Sigmoid colon (tissue), 7 donors: ENCODE measurements around the gene FRAS1. TPM values are rescaled to one million over a fixed set of nuclear protein-coding genes. Genes with fewer than 3 reads are reported as not detected.

Source experiments
- DNase-seq: peaks from one replicate; pipeline ENCODE4 v3.0.0-alpha.2; 2019
- H3K27ac ChIP-seq, 4 donors: fragments of 200-600 bp; sonication (generic); one replicate each; pipeline ENCODE4 v1.5.1; 2016 to 2019; ENCODE audit warnings: mild to moderate bottlenecking in 1 of 4
- H3K27me3 ChIP-seq, 3 donors: fragments of 200-600 bp; sonication (generic); one replicate each; pipeline ENCODE4 v1.5.1; 2019; ENCODE audit warnings: mild to moderate bottlenecking in 1 of 3
- H3K36me3 ChIP-seq, 4 donors: fragments of 200-600 bp; sonication (generic); one replicate each; pipeline ENCODE4 v1.5.1; 2016 to 2019
- H3K4me1 ChIP-seq, 4 donors: fragments of 200-600 bp; sonication (generic); one replicate each; pipeline ENCODE4 v1.5.1; 2017 to 2019
- H3K4me3 ChIP-seq, 4 donors: fragments of 200-600 bp; sonication (generic); one replicate each; pipeline ENCODE4 v1.5.1; 2017 to 2019; ENCODE audit warnings: mild to moderate bottlenecking in 2 of 4, moderate library complexity in 1 of 4
- H3K9me3 ChIP-seq, 4 donors: fragments of 200-600 bp in 3 of 4; sonication (generic) in 3 of 4; one replicate each; pipeline versions ENCODE4 v1.5.1 to v1.6.1; 2013 to 2019
- CTCF ChIP-seq, 4 experiments: fragments of 450-650 bp in 3 of 4; fragments of 200-600 bp in 1 of 4; IDR thresholded peaks; one replicate each; pipeline ENCODE4 v1.5.1; 2016 to 2019; ENCODE audit warnings: antibody characterized with exemption in 4 of 4, mild to moderate bottlenecking in 3 of 4, moderate library complexity in 2 of 4
- EP300 ChIP-seq, 4 donors: sonication (generic); formaldehyde crosslinking; IDR thresholded peaks; one replicate each; pipeline ENCODE4 v1.6.1; 2017; ENCODE audit warnings: antibody characterized with exemption in 4 of 4
- POLR2A ChIP-seq, 2 donors: fragments of 450-650 bp; IDR thresholded peaks; one replicate each; pipeline ENCODE4 v1.6.1; 2016; ENCODE audit warnings: antibody characterized with exemption in 2 of 2, mild to moderate bottlenecking in 2 of 2, moderate library complexity in 2 of 2
- POLR2AphosphoS5 ChIP-seq, 4 donors: sonication (generic); formaldehyde crosslinking; IDR thresholded peaks; one replicate each; pipeline ENCODE4 v1.6.1; 2017; ENCODE audit warnings: antibody characterized with exemption in 4 of 4
- WGBS, 2 donors: extraction: QIAGEN DNeasy Blood & Tissue Kit; methylation state at CpG; one replicate each; pipeline ENCODE4 v1.1.7; 2013; 5-methylcytosine and 5-hydroxymethylcytosine counted together
- intact Hi-C: fragments of 100-400 bp; cut with DNase I; formaldehyde crosslinking; loops from one replicate; pipeline ENCODE4 v1.15.1; 2023
- polyA plus RNA-seq, 3 donors: library from polyadenylated mRNA; stranded (reverse); fragments of 200-250 nt; gene quantifications; one replicate each; pipeline ENCODE4 v1.2.3, GENCODE V29; 2013
- total RNA-seq, 4 donors: library from RNA; depleted of rRNA; stranded (reverse); fragments of >200 nt; gene quantifications; one replicate each; pipeline ENCODE4 v1.1.0, GENCODE V29; 2016
- donor health status: healthy with polysubstance abuse.
- donor health status: Bipolar disorder and iron deficiency.
- donor health status: healthy.

FRAS1 gene
- total and polyA plus RNA-seq, 7 donors = under 0.01 to 22.4 (median 7.4) TPM; not detected in 1

GRCh38 chr4:78150543-78150864, 93.4 kb downstream of the FRAS1 start:
- WGBS, 2 donors = 14 to 55% methylated on average over 4 of the region's 4 CpGs
- H3K4me3 ChIP-seq = no peak overlapping the region
- TF ChIP-seq POLR2A (IDR thresholded peaks at IDR 0.05) (no peak), POLR2AphosphoS5 (IDR thresholded peaks at IDR 0.05) (no peak), CTCF (IDR thresholded peaks at IDR 0.05) (no peak), EP300 (IDR thresholded peaks at IDR 0.05) (no peak)
- H3K9me3 ChIP-seq = no peaks in the 10 kb centered on the region
- H3K4me1 ChIP-seq = no peaks in the 10 kb centered on the region
- H3K27me3 ChIP-seq = no peaks in the 10 kb centered on the region
- intact Hi-C loops = no loop called here
- H3K27ac ChIP-seq = no peak overlapping the region
- DNase-seq = no peak
- no peaks in the 10 kb centered on the region for H3K36me3 ChIP-seq

- TF ChIP-seq POLR2A (IDR thresholded peaks at IDR 0.05) = no peak
- TF ChIP-seq CTCF (IDR thresholded peaks at IDR 0.05) = no peak
- TF ChIP-seq EP300 (IDR thresholded peaks at IDR 0.05) = no peak
- TF ChIP-seq POLR2AphosphoS5 (IDR thresholded peaks at IDR 0.05) = no peak
- no peak overlapping the region for H3K27ac ChIP-seq
- no peaks in the 10 kb centered on the region for H3K36me3 ChIP-seq
- intact Hi-C loops = no loop called here
- H3K4me3 ChIP-seq = no peak overlapping the region
- no peaks in the 10 kb centered on the region for H3K27me3 ChIP-seq
- DNase-seq = no peak
- 17 to 65% methylated on average over 3 of the region's 3 CpGs for WGBS, 2 donors
- H3K9me3 ChIP-seq = no peaks in the 10 kb centered on the region
- H3K4me1 ChIP-seq = no peaks in the 10 kb centered on the region
Observed at GRCh38 chr4:78152795-78153194, 95.7 kb downstream of the FRAS1 start.

- Histone ChIP-seq H3K4me3 (no peak overlapping the region), H3K4me1 (no peaks in the 10 kb centered on the region), H3K27ac (no peak overlapping the region), H3K36me3 (no peaks in the 10 kb centered on the region), H3K27me3 (no peaks in the 10 kb centered on the region), H3K9me3 (no peaks in the 10 kb centered on the region)
- WGBS, 2 donors = 92 to 94% methylated on average over 1 of the region's 1 CpG
- intact Hi-C loops = no loop called here
- TF ChIP-seq CTCF (IDR thresholded peaks at IDR 0.05) (no peak), POLR2AphosphoS5 (IDR thresholded peaks at IDR 0.05) (no peak), EP300 (IDR thresholded peaks at IDR 0.05) (no peak), POLR2A (IDR thresholded peaks at IDR 0.05) (no peak)
- no peak for DNase-seq
Observed at GRCh38 chr4:78154972-78155590, 98.0 kb downstream of the FRAS1 start.

- Histone ChIP-seq H3K27ac (no peak overlapping the region), H3K4me1 (no peaks in the 10 kb centered on the region), H3K27me3 (no peaks in the 10 kb centered on the region), H3K4me3 (no peak overlapping the region), H3K9me3 (no peaks in the 10 kb centered on the region), H3K36me3 (no peaks in the 10 kb centered on the region)
- whole genome bisulfite sequencing, 2 donors = 41 to 53% methylated on average over 6 of the region's 6 CpGs
- intact Hi-C loops = no loop called here
- no peak for TF ChIP-seq POLR2A (IDR thresholded peaks at IDR 0.05)
- no peak for TF ChIP-seq POLR2AphosphoS5 (IDR thresholded peaks at IDR 0.05)
- TF ChIP-seq CTCF (IDR thresholded peaks at IDR 0.05) = no peak
- no peak for TF ChIP-seq EP300 (IDR thresholded peaks at IDR 0.05)
- no peak for DNase-seq
Observed at GRCh38 chr4:78155616-78156105, 98.5 kb downstream of the FRAS1 start.

- WGBS, 2 donors = 94 to 95% methylated on average over 5 of the region's 5 CpGs
- intact Hi-C loops = no loop called here
Observed at GRCh38 chr4:78156520-78156919, 99.4 kb downstream of the FRAS1 start.

More at GRCh38 chr4:78156520-78156919, 99.4 kb downstream of the FRAS1 start:
- Histone ChIP-seq H3K27ac (no peak overlapping the region), H3K4me1 (no peaks in the 10 kb centered on the region), H3K4me3 (no peak overlapping the region), H3K9me3 (no peaks in the 10 kb centered on the region), H3K27me3 (no peaks in the 10 kb centered on the region), H3K36me3 (no peaks in the 10 kb centered on the region)
- DNase-seq = no peak
- no peak for TF ChIP-seq POLR2AphosphoS5 (IDR thresholded peaks at IDR 0.05)
- TF ChIP-seq CTCF (IDR thresholded peaks at IDR 0.05) = no peak
- TF ChIP-seq EP300 (IDR thresholded peaks at IDR 0.05) = no peak
- TF ChIP-seq POLR2A (IDR thresholded peaks at IDR 0.05) = no peak
